ENCODE measurements around the gene ZSCAN5B.
"Not testable (repeated sequence)": the region's sequence is repeated elsewhere in the genome, so short reads cannot be mapped to it uniquely, and the experiment has no call there.

Gene ZSCAN5B, protein sequence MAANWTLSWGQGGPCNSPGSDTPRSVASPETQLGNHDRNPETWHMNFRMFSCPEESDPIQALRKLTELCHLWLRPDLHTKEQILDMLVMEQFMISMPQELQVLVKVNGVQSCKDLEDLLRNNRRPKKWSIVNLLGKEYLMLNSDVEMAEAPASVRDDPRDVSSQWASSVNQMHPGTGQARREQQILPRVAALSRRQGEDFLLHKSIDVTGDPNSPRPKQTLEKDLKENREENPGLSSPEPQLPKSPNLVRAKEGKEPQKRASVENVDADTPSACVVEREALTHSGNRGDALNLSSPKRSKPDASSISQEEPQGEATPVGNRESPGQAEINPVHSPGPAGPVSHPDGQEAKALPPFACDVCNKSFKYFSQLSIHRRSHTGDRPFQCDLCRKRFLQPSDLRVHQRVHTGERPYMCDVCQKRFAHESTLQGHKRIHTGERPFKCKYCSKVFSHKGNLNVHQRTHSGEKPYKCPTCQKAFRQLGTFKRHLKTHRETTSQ

DNA sequence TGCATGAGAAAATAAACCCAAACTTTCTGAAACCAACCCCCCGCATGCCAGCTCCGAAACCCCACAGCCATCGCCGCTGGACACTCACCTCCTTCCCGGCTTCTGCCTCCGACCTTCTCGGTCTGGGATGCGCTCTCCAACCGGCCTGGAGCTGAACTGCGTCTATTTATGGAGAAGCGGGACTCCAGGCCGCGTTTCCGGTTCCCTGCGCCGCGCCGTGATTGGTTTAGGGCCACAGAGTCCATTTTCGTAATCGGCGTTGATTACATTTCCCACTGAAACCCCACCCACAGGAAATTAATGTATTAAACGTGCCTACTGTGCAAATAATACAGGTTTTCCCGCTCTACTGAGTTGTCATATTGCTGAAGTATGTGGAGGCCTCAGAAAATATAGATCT is at the start of gene ZSCAN5B:
Gene ZSCAN5B, minus strand, starts transcription at position 138 of the 400 bp plus-strand sequence. CDS start 4,731 bp downstream, outside the sequence.
- not testable (repeated sequence) for DNase-seq

DNA sequence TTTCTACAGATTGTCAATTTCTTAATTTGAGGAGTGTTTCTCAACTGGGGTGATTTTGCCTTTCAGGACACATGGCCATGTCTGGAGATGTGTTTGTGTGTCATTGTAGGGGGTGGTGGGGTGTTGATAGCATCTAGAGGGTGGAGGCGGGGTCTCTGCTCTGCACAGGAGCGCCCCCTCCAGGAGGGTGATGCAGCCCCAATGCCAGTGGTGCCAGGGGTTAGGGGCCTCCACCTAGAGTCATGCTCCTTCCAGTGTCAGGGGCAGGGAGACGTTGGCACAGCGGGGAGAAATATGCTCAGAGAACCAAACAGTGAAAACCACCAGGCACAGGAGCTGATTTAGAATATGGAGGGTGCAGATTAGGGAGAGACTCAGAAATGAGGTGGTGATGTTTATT is 48.2 kb upstream of the ZSCAN5B start:
- not testable (repeated sequence) for DNase-seq

DNA sequence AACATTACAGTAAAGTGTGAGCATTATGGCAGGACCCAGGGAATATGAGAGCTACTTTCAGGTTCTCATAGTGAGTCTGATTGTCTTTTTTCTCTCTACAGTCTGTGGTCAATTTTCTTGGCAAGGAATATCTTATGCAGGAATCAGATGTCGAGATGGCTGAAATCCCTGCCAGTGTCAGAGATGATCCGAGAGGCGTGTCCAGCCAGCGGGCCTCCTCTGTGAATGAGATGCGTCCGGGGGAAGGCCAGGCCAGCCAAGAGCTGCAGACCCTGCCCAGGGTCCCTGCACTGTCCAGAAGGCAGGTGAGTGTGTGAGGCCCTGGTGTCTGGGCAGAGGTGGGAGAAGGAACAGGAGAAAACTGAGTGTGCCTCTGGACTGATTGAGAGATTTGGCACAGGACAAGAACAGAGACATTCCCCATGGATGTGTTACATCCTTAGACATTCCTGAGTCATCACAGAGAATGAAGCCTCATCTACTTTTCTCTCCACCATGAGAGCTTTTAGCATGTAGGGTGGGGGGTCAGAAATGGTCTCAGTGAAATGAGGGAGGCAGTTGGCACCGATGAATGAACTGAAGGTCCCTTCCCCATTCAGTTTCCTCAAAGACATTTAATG is 47.6 kb upstream of the ZSCAN5B start:
- DNase-seq = no peak

- no peak for DNase-seq
Observed at GRCh38 chr19:56223481-56223880, 25.9 kb upstream of the ZSCAN5B start.

DNA sequence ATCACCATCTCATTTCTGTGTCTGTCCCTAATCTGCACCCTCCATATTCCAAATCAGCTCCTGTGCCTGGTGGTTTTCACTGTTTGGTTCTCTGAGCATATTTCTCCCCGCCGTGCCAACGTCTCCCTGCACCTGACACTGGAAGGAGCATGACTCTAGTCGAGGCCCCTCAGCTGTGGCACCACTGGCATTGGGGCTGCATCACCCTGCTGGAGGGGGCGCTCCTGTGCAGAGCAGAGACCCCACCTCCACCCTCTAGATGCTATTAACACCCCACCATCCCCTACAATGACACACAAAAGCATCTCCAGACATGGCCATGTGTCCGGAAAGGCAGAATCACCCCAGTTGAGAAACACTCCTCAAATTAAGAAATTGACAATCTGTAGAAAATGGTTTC is 25.3 kb upstream of the ZSCAN5B start:
- DNase-seq = no peak

DNA sequence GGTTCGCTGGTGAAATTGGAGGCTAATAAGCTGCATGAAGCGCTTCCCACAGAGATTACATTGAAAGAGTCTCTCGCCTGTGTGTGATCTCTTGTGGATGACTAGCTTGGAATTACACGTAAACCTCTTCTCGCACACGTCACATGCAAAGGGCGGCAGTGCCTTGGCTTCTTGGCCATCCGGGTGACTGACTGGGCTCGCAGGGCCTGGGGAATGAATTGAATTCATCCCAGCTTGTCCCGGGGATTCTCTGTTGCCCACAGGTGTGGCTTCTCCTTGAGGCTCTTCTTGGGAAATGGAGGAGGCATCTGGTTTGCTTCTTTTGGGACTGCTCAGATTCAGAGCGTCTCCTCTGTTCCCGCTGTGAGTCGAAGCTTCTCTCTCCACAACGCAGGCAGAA is 24.3 kb upstream of the ZSCAN5B start:
- no peak for DNase-seq

DNA sequence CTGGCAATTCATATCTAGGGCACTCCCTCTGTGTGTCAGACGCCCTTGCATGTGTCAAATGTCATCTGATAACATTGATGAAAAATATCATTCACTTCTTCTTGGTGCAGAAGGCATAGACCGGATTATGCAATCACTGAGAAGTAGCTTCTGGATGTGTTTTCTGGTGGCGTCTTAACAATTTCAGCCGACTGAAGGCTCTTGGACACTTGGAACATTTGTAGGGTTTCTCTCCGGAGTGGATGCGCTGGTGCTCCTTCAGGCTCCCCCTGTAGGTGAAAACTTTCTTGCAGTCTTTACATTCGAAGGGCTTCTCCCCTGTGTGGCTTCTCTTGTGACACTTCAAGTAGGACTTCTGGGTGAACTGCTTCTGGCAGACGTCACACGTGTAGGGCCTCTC is 23.9 kb upstream of the ZSCAN5B start:
- DNase-seq = peak; percentile 3

DNA sequence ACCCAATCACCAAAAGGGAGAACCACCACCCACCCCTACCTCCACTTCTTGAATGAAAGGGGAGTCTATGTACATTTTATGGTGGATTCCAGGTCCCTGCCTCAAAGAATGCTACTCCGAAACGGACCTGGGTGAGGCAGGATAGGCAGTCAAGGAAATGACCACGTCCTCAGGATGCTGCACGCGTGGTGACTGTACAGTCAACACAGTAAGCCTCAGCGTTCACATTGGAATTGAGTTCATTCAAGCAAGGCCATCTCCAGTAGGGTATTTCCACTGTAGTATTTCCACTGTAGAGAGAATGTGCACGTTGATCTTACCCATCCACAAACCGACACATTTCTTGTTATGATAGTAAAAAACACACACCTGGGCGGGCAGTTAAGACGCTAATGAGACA is 21.4 kb upstream of the ZSCAN5B start:
- DNase-seq = no peak

DNA sequence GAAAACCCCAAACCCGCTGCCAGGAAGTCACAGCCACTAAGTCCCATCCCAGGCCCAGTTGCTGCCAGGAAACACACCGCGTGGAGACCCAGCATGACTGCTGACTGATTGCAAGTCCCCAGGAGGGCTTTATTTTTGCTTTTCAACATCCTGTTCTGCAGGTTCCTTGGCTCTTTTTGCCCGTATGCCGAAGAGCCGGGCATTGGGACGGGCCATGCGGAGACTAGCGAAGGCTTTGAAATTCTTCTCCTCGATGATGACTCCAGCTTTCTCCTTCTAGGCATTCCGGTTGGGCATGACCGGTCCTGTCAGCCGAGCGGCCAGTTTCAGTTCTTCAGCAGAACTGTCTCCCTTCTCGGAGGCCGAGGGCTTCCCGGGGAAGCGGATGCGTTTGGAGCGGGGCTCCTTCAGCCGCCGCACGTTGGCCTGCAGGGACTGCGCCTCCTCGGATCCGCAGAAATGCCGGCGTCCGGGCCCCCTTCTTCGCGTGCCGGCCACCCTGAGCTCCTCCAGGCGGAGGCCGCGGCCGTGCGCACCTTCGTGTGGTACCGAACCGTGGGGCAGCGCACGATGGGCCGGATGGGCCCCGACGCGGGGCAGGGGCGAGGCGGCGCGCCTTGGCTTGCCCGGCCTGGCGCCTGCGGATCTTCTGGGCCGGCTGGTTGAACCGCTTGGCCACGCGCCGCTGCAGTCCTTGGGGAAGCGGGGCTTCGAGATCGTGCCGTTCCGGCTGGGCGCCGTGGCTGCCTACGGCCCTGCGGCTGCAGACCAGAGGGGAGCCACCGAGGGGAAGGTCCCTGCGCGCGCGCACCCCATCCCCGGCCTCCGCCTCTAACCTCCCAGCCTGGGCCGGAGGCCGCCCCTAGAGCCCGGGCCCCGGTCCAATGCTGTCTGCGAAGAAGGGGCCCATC is 19.7 kb upstream of the ZSCAN5B start:
- no peak for DNase-seq

GRCh38 chr19:56211718-56212117 is 14.1 kb upstream of the ZSCAN5B start:
- no peak for DNase-seq

DNA sequence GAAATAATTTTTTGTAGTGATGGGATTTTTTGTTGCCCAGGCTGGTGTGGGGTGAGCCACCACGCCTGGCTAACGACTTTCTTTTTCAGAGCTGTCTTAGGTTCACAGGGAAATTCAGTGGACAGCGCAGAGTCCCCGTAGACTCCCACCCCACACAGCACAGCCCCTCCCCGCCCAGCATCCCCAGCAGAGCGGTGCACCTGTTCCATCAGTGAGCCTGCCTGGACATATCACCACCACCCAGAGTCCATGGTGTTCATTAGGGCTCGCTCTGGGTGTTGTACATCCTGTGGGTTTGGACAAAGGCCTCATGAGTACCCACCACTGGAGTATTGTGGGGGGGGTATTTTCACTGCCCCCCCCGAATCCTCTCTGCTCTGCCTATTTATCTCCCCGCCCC is 12.5 kb upstream of the ZSCAN5B start:
- DNase-seq = not testable (repeated sequence)

GRCh38 chr19:56209091-56209490 is 11.5 kb upstream of the ZSCAN5B start:
- DNase-seq = no peak

DNA sequence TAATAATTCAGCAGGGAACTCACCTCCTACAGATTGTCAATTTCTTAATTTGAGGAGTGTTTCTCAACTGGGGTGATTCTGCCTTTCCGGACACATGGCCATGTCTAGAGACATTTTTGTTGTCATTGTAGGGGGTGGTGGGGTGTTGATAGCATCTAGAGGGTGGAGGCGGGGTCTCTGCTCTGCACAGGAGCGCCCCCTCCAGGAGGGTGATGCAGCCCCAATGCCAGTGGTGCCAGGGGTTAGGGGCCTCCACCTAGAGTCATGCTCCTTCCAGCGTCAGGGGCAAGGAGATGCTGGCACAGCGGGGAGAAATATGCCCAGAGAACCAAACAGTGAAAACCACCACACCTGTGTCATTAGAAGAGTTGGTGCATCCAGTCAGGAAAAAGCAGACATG is 10.0 kb upstream of the ZSCAN5B start:
- not testable (repeated sequence) for DNase-seq

DNA sequence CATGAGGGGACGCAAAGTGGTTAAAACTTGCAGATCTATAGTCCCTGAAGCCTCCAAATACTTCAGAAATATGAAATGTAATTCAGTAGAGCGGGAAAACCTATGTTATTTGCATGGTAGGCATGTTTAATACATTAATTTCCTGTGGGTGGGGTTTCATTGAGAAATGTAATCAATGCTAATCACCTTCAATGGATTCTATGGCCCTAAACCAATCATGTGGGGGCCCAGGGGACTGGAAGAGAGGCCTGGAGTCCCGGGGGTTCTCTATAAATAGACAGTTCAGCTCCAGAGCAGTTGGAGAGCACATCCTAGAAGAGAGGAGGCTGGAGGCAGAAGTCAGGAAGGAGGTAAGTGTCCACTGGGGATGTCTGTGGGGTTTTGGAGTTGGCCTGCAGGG is 4.4 kb upstream of the ZSCAN5B start, which contains the start of gene ZSCAN5C:
Gene ZSCAN5C, plus strand, starts transcription at position 301 of the 400 bp plus-strand sequence. CDS start 3,641 bp downstream, outside the sequence.
- DNase-seq = no peak

DNA sequence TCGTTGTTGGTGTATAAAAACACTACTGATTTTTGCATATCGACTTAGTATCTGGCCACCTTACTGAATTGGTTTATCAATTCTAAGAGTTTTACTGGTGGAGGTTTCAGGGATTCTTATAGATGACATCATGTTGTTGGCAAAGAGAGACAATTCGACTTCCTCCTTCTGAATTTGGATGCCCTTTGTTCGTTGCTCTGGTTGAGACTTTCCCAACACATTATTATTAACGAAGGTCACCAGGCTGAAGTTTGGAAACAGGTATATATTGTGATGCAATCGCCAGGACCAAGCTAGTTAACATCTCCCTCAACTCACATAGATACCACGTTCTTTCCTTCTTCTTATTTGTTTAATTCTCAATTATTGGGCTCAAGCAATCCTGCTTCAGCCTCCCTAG is 2.1 kb upstream of the ZSCAN5B start:
- no peak for DNase-seq

DNA sequence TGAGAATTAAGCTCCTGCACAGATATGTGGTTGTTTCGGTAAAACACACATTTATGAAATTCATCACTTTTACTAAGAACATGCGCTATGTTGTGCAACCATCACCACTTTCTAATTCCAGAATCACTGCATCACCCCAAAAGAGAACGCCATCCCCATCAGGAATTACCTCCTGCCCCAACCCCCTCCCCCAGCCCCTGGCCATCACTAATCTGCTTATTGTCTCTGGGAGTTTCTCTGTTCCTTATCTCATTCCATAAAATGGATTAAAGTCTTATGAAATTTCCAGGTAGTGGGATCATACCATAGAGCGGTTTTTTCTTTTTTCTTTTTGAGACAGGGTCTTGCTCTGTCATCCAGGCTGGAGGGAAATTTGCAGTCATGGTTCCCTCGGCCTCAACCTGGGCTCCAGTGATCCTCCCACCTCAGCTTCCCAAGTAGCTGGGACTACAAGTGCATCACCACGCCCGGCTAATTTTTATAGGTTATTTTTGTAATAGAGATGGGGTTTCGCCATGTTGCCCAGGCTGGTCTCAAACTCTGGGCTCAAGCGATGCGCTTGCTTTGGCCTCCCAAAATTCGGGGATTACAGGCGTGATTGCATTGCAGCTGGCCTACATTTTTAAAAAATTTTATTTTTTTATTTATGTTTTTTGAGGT is 3.5 kb downstream of the ZSCAN5B start:
- DNase-seq = no peak

DNA sequence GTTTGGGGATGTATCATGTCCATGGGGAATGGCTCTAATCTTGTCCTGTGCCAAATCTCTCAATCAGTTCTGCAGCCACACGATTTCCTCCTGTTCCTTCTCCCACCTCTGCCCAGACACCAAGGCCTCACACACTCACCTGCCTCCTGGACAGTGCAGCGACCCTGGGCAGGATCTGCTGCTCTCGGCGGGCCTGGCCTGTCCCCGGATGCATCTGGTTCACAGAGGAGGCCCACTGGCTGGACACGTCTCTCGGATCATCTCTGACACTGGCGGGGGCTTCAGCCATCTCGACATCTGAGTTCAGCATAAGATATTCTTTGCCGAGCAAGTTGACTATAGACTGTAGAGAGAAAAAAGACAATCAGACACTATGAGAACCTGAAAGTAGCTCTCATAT is 5.9 kb downstream of the ZSCAN5B start:
- no peak for DNase-seq

DNA sequence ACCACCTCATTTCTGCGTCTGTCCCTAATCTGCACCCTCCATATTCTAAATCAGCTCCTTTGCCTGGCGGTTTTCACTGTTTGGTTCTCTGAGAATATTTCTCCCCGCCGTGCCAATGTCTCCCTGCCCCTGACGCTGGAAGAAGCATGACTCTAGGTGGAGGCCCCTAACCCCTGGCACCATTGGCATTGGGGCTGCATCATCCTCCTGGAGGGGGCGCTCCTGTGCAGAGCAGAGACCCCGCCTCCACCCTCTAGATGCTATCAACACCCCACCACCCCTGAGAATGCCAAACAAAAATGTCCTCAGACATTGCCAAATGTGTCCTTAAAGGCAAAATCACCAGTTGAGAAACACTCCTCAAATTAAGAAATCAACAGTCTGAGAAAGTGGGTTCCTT is 6.5 kb downstream of the ZSCAN5B start:
- no peak for DNase-seq

DNA sequence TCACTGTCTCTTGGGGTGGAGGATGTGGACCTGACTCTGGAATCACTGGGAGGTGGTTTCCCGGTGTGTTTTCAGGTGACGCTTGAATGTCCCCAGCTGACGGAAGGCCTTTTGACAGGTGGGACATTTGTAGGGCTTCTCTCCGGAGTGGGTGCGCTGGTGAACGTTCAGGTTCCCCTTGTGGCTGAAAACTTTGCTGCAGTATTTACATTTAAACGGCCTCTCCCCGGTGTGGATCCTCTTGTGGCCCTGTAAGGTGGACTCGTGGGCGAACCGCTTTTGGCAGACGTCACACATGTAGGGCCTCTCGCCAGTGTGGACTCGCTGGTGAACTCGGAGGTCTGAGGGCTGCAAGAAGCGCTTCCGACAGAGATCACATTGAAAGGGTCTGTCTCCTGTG is 7.8 kb downstream of the ZSCAN5B start:
- no peak for DNase-seq

DNA sequence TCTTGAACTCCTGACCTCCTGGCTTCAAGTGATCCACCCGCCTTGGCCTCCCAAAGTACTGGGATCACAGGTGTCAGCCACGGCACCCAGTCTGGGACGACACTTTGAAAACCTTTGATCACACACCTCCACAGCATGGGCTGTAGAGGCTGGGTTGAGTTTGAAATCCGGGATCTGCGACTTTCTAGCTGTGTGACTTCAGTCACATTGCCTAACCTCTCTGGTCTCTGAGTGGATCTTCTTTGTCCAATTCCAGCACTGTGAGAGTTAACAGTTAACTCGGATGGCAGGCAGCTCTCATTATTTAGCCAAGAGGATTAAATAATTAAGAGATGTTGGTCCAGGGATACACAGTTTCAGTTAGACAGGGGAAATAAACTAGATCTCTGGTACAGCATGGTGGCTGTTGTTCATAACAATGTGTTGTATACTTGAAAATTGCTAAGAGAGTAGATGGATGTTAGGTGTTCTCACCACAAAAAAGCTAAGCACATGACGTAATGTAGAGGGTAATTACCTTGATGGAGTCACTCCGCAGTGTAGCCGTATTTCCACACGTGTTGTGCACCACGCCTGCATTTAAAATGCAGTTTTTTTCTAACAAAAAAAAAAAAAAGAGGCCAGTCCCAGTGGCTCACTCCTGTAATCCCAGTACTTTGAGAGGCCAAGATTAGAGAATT is 19.9 kb downstream of the ZSCAN5B start:
- no peak for DNase-seq

- no peak for DNase-seq
Observed at GRCh38 chr19:56176881-56177280, 20.7 kb downstream of the ZSCAN5B start.

DNA sequence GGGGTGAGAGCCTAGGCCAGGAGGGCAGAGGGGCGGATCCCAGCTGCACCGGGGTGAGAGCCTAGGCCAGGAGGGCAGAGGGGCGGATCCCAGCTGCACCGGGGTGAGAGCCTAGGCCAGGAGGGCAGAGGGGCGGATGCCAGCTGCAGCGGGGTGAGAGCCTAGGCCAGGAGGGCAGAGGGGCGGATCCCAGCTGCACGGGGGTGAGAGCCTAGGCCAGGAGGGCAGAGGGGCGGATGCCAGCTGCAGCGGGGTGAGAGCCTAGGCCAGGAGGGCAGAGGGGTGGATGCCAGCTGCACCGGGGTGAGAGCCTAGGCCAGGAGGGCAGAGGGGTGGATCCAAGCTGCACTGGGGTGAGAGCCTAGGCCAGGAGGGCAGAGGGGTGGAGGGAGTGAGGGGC is 21.3 kb downstream of the ZSCAN5B start:
- not testable (repeated sequence) for DNase-seq

All from activated CD4-positive, alpha-beta T cell treated with anti-CD3 and anti-CD28 coated beads, Interleukin-10, Interleukin-2, amounts not matched to agents 100 ng/mL and 50 ng/mL, durations not matched to agents 16 hours and 8 hours (primary cell).